HG03521 (cell line): ENCODE data around the gene NOTCH3.

Experiments used
- ATAC-seq: cut with Tn5 transposase; IDR thresholded peaks from one replicate; pipeline ENCODE4 v1.9.1; 2021; ENCODE audit warnings: mild to moderate bottlenecking, moderate library complexity; ENCODE audit not compliant: unreplicated experiment

Gene NOTCH3

GRCh38 chr19:15170345-15170744 lies 30.4 kb downstream of the NOTCH3 start:
- ATAC-seq, result no peak

- no peak for ATAC-seq
Measured at GRCh38 chr19:15169541-15170285, 31.1 kb downstream of the NOTCH3 start.

- ATAC-seq, result no peak
Measured at GRCh38 chr19:15166700-15167099, 34.1 kb downstream of the NOTCH3 start.

- no peak for ATAC-seq
Measured at GRCh38 chr19:15161028-15161984, 39.5 kb downstream of the NOTCH3 start.

- ATAC-seq, result no peak
Measured at GRCh38 chr19:15159251-15159650, 41.5 kb downstream of the NOTCH3 start.

- no peak for ATAC-seq
Measured at GRCh38 chr19:15156391-15156790, 44.4 kb downstream of the NOTCH3 start.

GRCh38 chr19:15155296-15155695 lies 45.5 kb downstream of the NOTCH3 start:
- ATAC-seq, result no peak

- no peak for ATAC-seq
Measured at GRCh38 chr19:15154002-15154612, 46.7 kb downstream of the NOTCH3 start.

- no peak for ATAC-seq
Measured at GRCh38 chr19:15149737-15150136, 51.1 kb downstream of the NOTCH3 start.

- ATAC-seq, result no peak
Measured at GRCh38 chr19:15147090-15147489, 53.7 kb downstream of the NOTCH3 start.

- ATAC-seq, result no peak
Measured at GRCh38 chr19:15144046-15144646, 56.6 kb downstream of the NOTCH3 start.

GRCh38 chr19:15142313-15142712 lies 58.5 kb downstream of the NOTCH3 start:
- no peak for ATAC-seq

- no peak for ATAC-seq
Measured at GRCh38 chr19:15141143-15141542, 59.7 kb downstream of the NOTCH3 start.

GRCh38 chr19:15138427-15138826 lies 62.4 kb downstream of the NOTCH3 start:
- no peak for ATAC-seq

GRCh38 chr19:15137777-15138176 lies 63.0 kb downstream of the NOTCH3 start:
- ATAC-seq, result no peak

GRCh38 chr19:15136234-15136954 lies 64.4 kb downstream of the NOTCH3 start:
- no peak for ATAC-seq

GRCh38 chr19:15129856-15130585 lies 70.8 kb downstream of the NOTCH3 start:
- no peak for ATAC-seq

- no peak for ATAC-seq
Measured at GRCh38 chr19:15128162-15128770, 72.5 kb downstream of the NOTCH3 start.

GRCh38 chr19:15126131-15126910 lies 74.5 kb downstream of the NOTCH3 start:
- ATAC-seq, result no peak
